ENCODE results near the gene PRRT1B.

Gene PRRT1B

DNA sequence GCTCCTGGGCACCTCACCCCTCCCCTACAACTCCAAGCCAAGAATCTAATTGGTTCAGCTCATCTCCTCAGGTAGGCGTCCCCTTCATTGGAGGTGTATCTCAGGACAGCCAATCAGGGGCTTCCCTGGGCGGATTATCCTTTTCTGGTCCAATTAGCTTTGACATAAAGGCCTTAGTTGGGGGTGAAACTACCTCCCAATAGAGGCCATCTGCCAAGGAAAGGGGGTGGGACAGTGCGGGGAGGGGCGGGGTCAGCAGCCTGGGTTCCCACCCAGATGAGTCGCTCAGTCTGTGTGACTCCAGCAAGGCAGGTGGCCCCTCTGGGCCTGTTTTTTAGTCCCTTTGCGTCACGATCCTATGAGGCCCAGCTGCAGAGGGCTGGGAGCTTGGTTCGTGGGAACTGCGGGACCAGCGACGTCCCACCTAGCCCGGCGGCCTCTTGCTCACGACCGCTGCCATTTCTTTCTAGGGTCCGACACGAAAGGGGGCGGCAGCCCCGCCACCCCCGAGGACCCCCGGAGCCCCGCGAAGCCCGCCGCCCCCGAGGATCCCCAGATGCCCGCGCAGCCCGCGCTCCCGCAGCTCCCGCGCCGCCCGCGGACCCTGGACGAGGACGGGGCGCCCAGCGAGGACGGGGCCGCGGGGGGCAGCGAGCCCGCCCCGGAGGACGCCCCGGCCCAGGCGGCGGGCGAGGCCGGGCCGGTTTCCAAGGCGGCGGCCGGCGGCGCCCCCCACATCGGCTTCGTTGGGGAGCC lies 8.9 kb downstream of the PRRT1B start:
- DNase-seq: no peak

DNA sequence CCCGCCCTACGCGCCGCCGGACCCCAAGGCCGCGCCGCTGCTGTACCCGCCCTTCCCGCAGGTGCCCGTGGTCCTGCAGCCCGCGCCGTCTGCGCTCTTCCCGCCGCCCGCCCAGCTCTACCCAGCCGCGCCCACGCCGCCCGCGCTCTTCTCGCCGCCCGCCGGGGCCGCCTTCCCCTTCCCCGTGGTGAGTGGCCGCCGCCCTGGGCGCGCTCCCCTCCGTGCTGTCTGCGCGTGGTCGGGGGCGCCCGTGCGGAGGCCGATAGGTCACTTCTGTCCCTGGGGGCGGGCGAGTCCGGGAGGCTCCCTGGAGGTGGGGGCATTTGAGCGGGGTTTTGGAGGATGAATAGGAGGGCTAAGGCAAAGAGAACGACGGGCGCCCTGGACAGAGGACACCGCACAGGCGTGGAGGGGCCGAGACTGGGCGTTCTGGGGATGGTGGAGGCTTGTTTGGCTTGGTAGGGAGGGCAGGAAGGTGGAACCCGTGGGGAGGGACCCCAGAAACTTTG lies 9.6 kb downstream of the PRRT1B start:
- no peak for DNase-seq

DNA sequence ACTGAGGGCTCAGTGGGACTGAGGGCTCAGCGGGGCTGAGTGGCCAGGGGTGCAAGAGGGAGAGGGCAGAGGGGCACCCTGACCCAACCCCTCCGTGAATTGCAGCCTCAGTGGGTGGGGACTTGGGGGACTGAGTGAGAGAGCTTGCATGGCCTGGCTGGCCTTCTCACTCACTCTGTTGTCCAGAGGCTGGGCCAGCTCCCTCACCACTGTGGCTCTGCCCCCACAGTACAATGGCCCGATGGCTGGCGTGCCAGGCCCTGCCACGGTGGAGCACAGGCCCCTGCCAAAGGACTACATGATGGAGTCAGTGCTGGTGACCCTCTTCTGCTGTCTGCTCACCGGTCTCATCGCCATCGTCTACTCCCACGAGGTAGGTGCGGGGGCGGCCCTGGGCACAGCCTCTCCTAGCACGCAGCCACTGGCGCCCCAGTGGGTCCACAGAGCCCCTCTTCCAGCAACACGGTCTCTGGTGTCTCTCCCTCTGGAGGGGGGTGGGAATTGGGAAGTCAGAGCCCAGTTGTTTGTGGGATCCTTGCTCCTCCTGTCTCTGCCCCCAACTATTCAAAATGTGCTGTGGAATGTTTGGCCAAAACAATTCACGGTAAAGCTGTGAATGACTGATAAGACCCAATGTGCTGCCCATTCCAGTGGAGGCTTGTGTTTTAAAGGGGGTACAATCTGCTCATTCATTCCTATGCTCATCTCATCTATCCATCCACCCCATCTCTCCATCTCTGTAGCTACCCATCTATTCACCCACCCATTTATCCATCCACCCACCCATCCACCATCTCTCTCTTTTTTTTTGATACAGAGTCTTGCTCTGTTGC lies 10.7 kb downstream of the PRRT1B start:
- DNase-seq: no peak

DNA sequence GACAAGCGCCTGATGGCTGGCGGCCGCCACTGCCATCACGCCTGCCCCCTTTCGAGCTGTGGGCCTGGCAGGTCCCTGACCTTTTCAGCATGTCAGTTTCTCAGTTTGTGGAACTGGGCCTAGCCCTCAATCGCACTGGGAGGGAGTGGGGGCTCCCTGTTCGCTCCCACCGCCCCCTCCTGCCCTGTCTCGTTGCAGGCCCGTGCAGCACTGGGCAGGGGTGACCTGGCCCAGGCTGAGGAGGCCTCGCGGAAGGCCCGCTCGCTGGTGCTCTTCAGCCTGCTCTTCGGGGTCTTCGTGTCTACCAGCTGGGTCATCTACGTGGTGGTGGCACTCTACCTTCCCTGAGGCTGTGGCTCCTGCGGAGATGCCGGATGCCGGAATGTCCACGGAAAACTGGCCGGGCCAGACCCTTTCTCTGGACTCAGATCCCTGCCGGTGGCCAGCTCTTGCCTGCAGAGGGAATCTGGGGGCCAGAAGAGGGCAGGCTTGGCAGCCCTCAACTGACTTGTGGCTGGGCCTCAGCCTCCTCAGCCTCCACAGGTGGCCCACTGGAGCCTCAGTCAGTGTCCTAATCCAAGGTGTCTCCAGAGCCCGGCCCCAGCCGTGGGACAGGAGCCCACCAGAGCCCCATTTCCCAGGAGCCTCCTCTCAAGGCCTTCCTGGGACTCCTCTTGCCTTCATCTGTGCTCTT lies 12.7 kb downstream of the PRRT1B start:
- DNase-seq: no peak

DNA sequence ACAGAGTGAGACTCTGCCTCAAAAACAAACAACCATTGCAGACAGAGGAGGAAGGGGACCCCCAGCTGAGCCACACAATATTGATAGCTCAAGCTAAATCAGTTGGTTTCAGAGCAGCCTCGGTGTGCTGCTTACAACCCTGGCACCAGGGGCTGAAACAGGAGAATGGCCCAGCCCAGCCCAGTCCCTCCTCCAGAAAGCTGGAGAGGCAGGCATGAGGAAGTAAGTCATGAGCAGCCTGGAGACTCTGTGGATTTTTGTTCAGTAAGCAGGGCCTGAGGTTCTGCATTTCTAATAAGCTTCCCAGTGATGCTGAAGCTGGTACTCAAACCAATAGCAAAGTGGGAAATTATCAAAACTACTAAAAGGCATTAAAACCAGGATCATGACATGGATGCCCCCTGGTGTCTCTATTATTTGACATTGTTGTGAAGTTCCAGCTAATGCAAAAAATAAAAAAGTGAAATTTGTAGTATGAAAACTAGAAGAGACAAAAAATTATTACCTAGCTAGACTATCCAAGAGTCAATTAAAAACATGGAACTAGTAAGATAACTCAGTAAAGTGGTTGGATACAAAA lies 14.2 kb downstream of the PRRT1B start:
- no peak for DNase-seq

DNA sequence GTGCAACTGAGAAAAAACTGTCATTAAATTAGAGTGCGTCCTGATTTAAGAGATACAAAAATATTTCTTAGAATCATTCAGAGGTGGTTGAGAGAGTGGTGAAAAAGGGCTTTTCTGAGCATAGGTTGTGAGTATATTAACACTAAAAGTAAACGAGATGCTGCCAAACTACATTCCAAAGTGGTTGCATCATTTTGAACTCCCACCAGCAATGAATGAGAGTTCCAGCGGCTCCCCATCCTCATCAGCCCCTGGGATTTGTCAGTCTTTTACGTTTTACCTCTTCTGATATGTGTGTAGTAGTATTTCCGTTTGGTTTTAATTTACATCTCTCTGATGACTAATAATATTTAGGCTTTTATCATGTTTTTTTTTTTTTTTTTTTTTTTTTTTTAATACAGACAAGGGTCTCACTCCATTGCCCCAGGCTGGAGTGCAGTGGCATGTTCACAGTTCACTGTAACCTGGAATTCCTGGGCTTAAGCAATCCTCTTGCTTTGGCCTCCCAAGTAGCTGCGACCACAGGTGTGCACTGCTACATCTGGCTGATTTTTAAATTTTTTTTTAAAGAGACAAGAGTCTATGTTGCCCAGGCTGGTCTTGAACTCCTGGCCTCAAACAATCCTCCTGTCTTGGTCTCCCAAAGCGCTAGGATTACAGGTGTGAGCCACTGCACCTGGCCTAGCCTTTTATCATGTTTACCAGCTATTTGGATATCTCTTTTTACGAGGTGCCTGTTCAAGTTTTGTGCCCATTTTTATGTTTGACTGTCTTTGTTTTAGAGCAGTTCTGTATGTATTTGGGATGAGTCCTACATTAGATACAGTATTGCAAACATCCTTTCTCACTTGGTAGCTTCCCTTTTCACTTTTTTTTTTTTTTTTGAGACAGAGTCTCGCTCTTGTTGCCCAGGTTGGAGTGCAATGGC lies 17.0 kb downstream of the PRRT1B start:
- no peak for DNase-seq

DNA sequence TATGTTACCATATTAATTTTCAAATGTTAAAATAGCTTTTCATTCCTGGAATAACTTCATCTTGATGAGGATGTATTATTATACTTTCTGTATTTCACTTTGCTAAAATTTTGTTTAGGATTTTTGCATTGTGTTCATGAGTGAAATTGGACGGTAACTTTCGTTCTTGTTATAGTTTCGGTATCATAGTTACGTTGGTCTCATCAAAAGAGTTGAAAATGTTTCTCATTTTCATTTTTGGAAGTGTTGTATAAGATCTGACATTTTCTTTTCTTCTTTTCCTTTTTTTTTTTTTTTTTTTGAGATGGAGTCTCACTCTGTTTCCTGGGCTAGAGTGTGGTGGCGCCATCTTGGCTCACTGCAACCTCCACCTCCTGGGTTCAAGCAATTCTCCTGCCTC lies 20.0 kb downstream of the PRRT1B start:
- DNase-seq: no peak

DNA sequence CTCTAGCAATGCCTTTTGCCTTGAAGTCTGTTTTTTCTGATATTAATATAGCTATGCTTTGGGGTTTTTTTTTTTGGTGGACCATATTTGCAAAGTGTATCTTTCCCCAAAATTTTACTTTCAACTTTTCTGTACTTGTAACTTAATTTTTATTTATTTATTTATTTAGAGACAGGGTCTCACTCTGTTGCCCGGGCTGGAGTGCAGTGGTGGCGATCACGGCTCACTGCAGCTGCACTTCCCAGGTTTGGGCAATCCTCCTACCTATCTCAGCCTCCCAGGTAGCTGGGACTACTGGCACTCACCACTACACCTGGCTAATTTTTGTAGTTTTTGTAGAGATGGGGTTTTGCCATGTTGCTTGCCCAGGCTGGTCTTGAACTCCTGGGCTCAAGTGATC lies 20.8 kb downstream of the PRRT1B start:
- DNase-seq: no peak

DNA sequence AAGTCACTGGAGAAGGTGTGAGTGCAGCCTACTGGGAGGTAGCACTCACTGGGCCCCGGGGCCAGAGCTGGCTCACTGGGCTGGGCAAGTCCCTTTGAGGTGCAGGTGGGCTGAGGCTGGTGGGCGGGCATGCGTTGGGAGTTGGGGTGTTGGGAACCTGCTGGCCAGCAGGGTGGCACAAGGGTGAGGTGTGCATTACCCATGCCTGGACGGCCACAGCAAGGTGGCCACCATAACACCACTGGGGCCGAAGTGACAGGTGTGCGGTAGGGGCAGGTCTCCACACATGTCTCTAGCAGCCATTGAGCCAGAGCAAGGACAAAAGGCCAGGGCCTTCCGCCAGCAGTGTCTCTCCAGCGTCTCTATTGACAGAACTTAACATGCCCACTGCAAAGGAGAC lies 22.6 kb downstream of the PRRT1B start:
- DNase-seq: no peak

DNA sequence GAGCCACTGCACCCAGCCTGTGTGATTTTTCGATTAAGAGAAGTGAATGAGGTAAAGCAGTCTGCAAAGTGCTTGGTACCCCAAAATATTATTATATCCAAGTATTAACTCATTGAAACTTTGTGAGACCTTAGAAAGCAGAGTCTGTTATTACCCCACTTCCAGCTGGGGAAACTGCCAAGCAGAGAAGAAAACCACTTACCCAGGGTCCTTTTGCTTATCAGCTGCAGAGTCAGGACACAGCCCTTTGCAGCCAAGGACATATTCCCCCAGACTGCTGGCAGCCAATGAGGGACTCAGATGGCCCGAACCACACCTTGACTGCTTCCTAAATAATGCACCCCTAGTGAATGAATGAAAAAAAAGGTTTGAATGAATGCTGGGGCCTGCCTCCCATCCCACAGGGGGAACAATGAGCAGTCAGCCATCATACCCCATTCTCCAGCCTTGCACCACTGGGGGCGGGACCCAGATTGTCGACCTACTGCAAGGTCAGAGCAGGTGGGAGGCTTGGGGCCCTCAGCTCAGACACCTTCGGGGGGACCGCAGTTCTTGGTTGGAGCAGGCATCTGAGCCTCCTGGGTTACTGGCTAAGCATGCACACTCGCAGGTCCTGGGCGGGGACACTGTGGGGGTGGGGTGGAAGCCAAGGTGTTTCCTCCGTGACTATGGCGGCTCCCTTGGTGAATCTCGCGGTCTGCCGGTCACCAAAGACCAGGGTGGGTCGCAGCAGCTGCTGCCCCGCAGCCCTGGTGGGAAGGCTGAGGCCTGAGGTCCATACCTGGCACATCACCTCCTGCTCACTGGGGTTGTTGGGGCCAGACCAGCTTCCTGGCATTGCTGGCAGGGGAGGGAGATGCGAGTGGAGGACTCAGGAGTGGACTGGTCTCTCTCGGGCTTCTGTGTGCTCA lies 29.7 kb downstream of the PRRT1B start:
- DNase-seq: no peak

DNA sequence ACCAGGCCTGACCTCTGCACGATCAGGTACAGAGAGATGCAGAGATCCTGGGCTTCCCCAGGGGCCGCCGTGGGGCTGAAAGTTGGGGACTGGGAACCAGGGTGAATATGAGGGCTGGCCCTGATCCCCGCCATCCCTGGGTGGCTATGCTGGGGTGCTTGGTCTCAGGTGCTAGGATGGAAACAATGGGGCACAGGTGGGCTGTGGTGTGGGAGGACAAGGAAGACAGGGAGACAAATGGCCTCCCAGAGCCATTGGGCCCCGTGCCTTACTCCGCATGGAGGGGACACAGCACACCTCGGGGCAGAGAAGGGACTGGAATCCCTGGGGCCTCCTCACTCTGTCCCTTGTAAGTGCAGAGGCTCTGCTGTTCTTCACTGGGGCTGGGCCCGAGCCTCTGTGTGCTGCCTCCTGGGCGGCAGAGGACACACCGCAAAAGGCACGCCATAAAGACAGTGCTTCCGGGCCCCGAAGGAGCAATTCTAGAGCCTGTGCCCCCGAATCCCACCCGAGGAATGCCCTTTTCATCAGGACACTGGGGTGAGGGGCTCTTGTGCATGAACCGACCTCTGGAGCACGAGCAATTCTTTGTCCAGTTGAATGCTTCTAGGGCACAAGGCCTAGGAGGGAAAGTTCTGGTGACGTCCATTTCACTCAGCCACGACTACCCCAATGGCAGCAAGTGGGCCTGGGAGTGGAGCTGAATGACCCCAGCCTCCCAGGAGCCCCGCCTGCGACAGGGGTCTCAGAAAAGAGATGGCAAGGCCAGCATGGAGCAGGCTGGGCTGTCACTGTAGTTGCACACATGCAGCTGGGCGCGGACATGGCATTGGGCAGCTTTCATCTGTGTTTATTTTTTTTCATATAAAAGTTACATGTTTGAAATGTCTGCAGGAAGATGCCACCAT lies 30.9 kb downstream of the PRRT1B start:
- DNase-seq: no peak

DNA sequence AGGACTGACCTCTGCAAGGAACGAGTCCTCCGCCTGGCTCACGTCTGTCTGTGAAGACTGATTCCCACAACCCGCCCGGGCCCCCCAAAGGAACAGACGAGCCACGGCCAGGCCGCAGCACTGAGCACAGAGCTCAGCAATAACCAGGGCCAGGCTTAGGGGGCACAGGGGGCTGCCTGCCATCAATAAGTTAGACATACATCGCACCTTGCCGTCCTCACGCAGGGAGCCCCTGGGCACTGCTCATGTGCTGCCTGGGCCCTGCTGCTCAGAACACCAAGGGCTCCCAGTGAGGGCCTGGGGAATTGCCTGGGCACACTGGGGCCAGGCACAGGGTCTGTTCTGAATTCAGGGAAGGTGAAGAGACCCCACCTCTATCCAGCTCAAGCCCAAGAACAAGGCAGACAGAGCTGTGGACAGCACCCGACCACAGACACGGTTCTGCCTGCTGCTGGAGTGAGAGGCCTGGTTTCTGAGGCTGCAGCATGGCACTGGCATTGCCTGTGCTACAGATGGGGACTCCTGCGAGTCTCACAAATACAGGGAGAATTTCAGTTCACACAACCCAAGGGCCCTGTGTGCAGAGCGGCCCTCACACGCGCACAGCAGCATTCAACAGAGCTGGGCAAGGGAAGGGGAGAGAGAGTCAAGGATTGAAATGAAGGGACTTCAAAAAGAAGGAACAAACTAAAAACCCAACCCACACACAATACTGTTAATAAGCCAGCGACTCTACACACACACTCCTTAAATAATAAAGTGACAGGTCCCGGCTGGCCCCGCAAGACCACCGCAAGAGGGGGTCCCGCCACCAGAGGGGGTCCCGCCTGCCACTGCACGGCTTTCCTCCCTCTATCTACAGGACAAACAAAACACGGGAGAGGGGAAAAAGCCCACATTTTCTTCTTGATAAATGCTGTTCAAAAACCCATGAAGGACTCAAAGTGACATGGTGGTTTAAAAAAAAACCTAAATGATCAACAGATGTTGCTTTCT lies 32.0 kb downstream of the PRRT1B start:
- no peak for DNase-seq

DNA sequence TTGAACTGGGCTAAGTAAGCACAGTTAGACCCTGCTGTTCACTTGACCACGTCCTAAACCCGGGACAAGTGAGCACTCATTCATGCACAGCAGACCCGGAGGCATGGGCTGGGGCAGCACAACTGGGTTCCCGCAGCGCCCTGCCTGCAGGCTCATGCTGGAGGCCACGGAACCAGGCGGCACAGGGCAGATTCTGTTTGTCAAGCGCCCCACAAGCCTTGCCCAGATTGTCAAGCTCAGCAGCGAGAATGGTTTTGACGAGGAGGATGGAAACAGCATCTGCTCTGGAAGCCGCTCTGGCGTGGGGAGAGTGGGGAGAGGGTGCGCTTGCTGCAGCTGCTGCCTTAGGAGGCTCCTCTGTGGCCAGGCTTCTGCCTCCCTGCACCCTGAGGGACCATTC lies 32.7 kb downstream of the PRRT1B start:
- no peak for DNase-seq

DNA sequence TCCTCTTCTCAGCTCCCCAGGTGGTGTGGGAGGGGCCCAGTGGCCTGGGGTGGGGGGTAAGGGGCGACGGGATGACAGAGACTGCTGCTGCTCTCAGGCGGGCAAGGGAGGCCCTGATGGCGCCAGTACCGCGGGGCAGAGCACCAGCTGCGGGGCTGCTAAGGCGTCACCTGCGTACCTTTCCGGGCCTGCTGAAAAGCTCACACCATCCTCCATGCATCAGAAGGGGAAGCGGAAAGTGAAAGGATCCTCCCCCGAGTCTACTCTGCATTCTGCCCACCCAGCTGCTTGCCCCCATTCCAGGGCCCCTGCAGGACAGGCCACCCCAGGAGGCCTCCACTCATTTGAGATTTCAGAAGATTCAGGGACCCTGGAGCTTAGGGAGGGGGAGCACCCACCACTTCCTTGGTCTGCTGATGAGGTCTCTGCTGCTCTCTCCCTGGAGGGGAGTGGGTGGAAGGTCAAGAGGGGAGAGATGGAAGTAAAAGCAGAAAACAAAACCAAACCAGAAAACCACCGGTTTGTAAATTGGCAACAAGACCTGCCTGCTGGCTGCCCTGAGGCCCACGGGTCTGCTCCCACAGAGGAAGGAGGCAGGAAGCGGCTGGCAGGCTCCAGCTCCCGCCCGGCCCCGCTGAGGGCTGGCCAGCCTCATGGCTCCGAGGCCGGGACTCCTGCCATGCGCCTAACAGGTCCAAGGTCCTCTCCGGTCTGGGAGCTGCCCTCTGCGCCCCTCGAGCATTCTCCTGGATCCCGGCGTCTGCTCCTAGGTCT lies 33.6 kb downstream of the PRRT1B start:
- peak; percentile 58 for DNase-seq

DNA sequence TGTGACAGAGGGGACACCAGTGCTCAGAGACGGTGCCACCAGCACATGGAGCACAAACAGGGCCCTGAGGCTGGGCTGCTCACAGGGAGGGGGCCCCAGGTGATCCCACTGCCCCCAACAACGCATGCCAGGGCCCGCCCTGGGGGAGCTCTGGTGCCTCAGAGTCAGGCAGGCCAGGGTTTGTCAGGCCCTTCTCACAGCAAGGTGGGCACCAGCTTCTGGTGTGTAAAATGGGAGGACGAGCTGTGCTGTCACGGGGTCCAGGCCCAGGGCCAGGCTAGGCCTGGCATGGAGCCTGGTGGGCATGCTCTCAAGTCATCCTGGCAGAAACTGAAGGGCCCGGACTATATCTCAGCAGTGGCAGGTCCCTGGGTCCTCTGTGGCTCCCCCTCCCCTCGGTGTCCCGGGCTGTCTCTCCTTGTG lies 34.5 kb downstream of the PRRT1B start:
- DNase-seq: no peak

DNA sequence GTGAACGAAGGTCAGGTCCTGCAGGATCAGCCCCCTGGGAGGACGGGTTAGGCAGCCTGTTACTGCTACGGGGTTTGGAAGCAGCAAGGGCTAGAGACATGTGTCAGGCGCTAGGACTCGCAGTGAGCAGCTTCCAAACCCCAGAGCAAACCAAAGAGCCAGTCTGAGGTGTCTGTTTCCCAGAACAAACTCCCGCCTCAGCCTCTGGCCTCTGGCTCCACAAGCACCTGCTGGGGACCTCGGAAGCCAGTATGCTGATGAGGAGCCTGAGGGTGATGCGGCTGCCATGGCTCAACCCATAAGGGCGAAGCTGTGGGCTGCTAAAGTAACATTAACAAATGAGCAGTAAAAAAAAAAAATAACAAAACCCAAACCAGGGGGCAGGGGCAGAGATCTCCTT lies 35.0 kb downstream of the PRRT1B start:
- no peak for DNase-seq

DNA sequence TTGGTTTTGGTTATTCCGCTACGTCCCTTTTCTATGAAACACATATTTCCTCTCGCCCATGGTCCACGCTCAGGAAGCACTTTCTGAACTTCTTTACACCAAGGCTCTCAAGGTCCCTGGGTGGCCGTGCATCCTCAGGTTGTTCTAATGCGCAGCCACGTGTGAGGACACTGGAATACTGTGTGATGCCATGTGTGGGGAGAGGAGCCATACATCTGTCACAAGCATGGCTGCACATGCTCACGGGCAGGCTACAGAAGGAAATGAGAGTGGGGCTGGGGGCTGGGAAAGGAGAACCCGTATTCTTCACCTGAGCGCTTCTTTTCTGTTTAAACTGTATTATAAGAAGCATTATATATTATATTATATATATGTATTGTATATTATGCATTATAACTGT lies 36.7 kb downstream of the PRRT1B start:
- DNase-seq: no peak

All from CD4-positive, alpha-beta T cell treated with Interferon gamma for 1 hour (primary cell).